ENCODE measurements around the gene NREP.
A peak's percentile ranks its signal among the peaks of the same experiment; 100 is the strongest.

The NREP gene

GRCh38 chr5:111783537-111783936 is 26.5 kb upstream of the NREP start:
- Histone ChIP-seq H3K27ac (ENCODE audit: low read length) (no peak overlapping the region), H3K9me3 (ENCODE audit: insufficient read depth, low read length, severe bottlenecking) (no peaks in the 10 kb centered on the region), H2AFZ (ENCODE audit: low read depth, low read length) (no peak overlapping the region), H3K9ac (ENCODE audit: low read depth, low read length) (no peak overlapping the region), H3K27me3 (ENCODE audit: insufficient read depth, low read length, poor library complexity) (no peaks in the 10 kb centered on the region), H3K4me1 (ENCODE audit: insufficient read depth, low read length) (peaks cover 29% of the 10 kb centered on the region), H3K4me3 (ENCODE audit: low read depth in 1 of 2, low read length in 2 of 2) (no peak overlapping the region), H3K36me3 (ENCODE audit: insufficient read depth, low read length) (no peaks in the 10 kb centered on the region), H4K20me1 (ENCODE audit: insufficient read depth, low read length) (no peaks in the 10 kb centered on the region), H3K4me2 (ENCODE audit: insufficient read depth, low read length) (no peak overlapping the region), H3K79me2 (ENCODE audit: insufficient read depth, low read length) (no peaks in the 10 kb centered on the region)
- TF ChIP-seq CTCF (IDR thresholded peaks at IDR 0.05; ENCODE audit: borderline replicate concordance, extremely low read depth, low read length, poor library complexity, severe bottlenecking): no peak
- TF ChIP-seq EZH2 (IDR thresholded peaks at IDR 0.05; ENCODE audit: borderline replicate concordance, low read depth, low read length, severe bottlenecking): no peak
- DNase-seq (no peak), ATAC-seq (ENCODE audit: insufficient read depth, low read depth) (no peak)

- DNase-seq (no peak), ATAC-seq (ENCODE audit: insufficient read depth, low read depth) (no peak)
- TF ChIP-seq EZH2 (IDR thresholded peaks at IDR 0.05; ENCODE audit: borderline replicate concordance, low read depth, low read length, severe bottlenecking): no peak
- TF ChIP-seq CTCF (IDR thresholded peaks at IDR 0.05; ENCODE audit: borderline replicate concordance, extremely low read depth, low read length, poor library complexity, severe bottlenecking): no peak
Observed at GRCh38 chr5:111782216-111782615, 25.2 kb upstream of the NREP start.

GRCh38 chr5:111781200-111781599 is 24.2 kb upstream of the NREP start:
- Histone ChIP-seq H3K4me1 (ENCODE audit: insufficient read depth, low read length) (peaks cover 50% of the 10 kb centered on the region), H3K9me3 (ENCODE audit: insufficient read depth, low read length, severe bottlenecking) (no peaks in the 10 kb centered on the region), H2AFZ (ENCODE audit: low read depth, low read length) (no peak overlapping the region), H3K9ac (ENCODE audit: low read depth, low read length) (no peak overlapping the region), H3K27me3 (ENCODE audit: insufficient read depth, low read length, poor library complexity) (no peaks in the 10 kb centered on the region), H3K27ac (ENCODE audit: low read length) (no peak overlapping the region), H4K20me1 (ENCODE audit: insufficient read depth, low read length) (no peaks in the 10 kb centered on the region), H3K79me2 (ENCODE audit: insufficient read depth, low read length) (no peaks in the 10 kb centered on the region), H3K4me2 (ENCODE audit: insufficient read depth, low read length) (no peak overlapping the region), H3K4me3 (ENCODE audit: low read depth in 1 of 2, low read length in 2 of 2) (no peak overlapping the region), H3K36me3 (ENCODE audit: insufficient read depth, low read length) (no peaks in the 10 kb centered on the region)
- DNase-seq (no peak), ATAC-seq (ENCODE audit: insufficient read depth, low read depth) (no peak)
- TF ChIP-seq CTCF (IDR thresholded peaks at IDR 0.05; ENCODE audit: borderline replicate concordance, extremely low read depth, low read length, poor library complexity, severe bottlenecking) (no peak), EZH2 (IDR thresholded peaks at IDR 0.05; ENCODE audit: borderline replicate concordance, low read depth, low read length, severe bottlenecking) (no peak)

More at GRCh38 chr5:111782216-111782615, 25.2 kb upstream of the NREP start:
- no peak overlapping the region for H3K4me2 ChIP-seq (ENCODE audit: insufficient read depth, low read length)
- H3K27me3 ChIP-seq (ENCODE audit: insufficient read depth, low read length, poor library complexity): no peaks in the 10 kb centered on the region
- H3K27ac ChIP-seq (ENCODE audit: low read length): no peak overlapping the region
- H3K9me3 ChIP-seq (ENCODE audit: insufficient read depth, low read length, severe bottlenecking): no peaks in the 10 kb centered on the region
- no peaks in the 10 kb centered on the region for H4K20me1 ChIP-seq (ENCODE audit: insufficient read depth, low read length)
- no peak overlapping the region for H2AFZ ChIP-seq (ENCODE audit: low read depth, low read length)
- H3K4me1 ChIP-seq (ENCODE audit: insufficient read depth, low read length): peaks cover 39% of the 10 kb centered on the region
- H3K36me3 ChIP-seq (ENCODE audit: insufficient read depth, low read length): no peaks in the 10 kb centered on the region
- H3K9ac ChIP-seq (ENCODE audit: low read depth, low read length): no peak overlapping the region
- no peaks in the 10 kb centered on the region for H3K79me2 ChIP-seq (ENCODE audit: insufficient read depth, low read length)
- H3K4me3 ChIP-seq (ENCODE audit: low read depth in 1 of 2, low read length in 2 of 2): no peak overlapping the region

- H3K36me3 ChIP-seq (ENCODE audit: insufficient read depth, low read length): no peaks in the 10 kb centered on the region
- H3K79me2 ChIP-seq (ENCODE audit: insufficient read depth, low read length): no peaks in the 10 kb centered on the region
- H2AFZ ChIP-seq (ENCODE audit: low read depth, low read length): no peak overlapping the region
- H3K9me3 ChIP-seq (ENCODE audit: insufficient read depth, low read length, severe bottlenecking): no peaks in the 10 kb centered on the region
- no peak for ATAC-seq (ENCODE audit: insufficient read depth, low read depth)
- TF ChIP-seq CTCF (IDR thresholded peaks at IDR 0.05; ENCODE audit: borderline replicate concordance, extremely low read depth, low read length, poor library complexity, severe bottlenecking): no peak
- TF ChIP-seq EZH2 (IDR thresholded peaks at IDR 0.05; ENCODE audit: borderline replicate concordance, low read depth, low read length, severe bottlenecking): no peak
- H3K4me2 ChIP-seq (ENCODE audit: insufficient read depth, low read length): no peak overlapping the region
- peaks cover 63% of the 10 kb centered on the region for H3K4me1 ChIP-seq (ENCODE audit: insufficient read depth, low read length)
- DNase-seq: no peak
- no peaks in the 10 kb centered on the region for H3K27me3 ChIP-seq (ENCODE audit: insufficient read depth, low read length, poor library complexity)
- H3K27ac ChIP-seq (ENCODE audit: low read length): peak overlapping the region; percentile 76
- H3K9ac ChIP-seq (ENCODE audit: low read depth, low read length): no peak overlapping the region
- H3K4me3 ChIP-seq (ENCODE audit: low read depth in 1 of 2, low read length in 2 of 2): no peak overlapping the region
- H4K20me1 ChIP-seq (ENCODE audit: insufficient read depth, low read length): no peaks in the 10 kb centered on the region
Observed at GRCh38 chr5:111779922-111780292, 22.9 kb upstream of the NREP start.
